Activated CD4-positive, alpha-beta T cell treated with anti-CD3 and anti-CD28 coated beads for 36 hours (primary cell): Measurements from ENCODE around the gene PCDH7. TPM values are rescaled to one million over a fixed set of nuclear protein-coding genes. Genes with fewer than 3 reads are reported as not detected.
A peak's percentile ranks its signal among the peaks of the same experiment; 100 is the strongest.

ENCODE experiments used
- ATAC-seq: fragments of 200-7000 bp; cut with Tn5 transposase; one replicate; pipeline ENCODE4 v1.10.0; 2021; ENCODE audit warnings: mild to moderate bottlenecking, moderate library complexity
- CTCF ChIA-PET: fragments of 350-600 bp; sonication (Branson Sonifier 250); formaldehyde crosslinking; loops from one replicate; lab custom pipeline; 2021; ENCODE audit warnings: antibody characterized with exemption; lab: Charles Lee
- POLR2A ChIA-PET: fragments of 350-600 bp; sonication (Branson Sonifier 250); formaldehyde crosslinking; loops from one replicate; lab custom pipeline; 2021; ENCODE audit warnings: antibody characterized with exemption, inconsistent platforms; lab: Charles Lee
- DNase-seq: peaks from one replicate; pipeline ENCODE4 v3.0.0-alpha.2; 2020
- H3K27ac Mint-ChIP-seq: one replicate; pipeline ENCODE4 v1.8.0; 2021; ENCODE audit warnings: mixed read lengths
- H3K27me3 Mint-ChIP-seq: one replicate; pipeline ENCODE4 v1.8.0; 2021; ENCODE audit warnings: mixed read lengths
- H3K36me3 Mint-ChIP-seq: one replicate; pipeline ENCODE4 v1.8.0; 2021; ENCODE audit warnings: low read depth, mixed read lengths
- H3K4me1 Mint-ChIP-seq: one replicate; pipeline ENCODE4 v1.8.0; 2021; ENCODE audit warnings: mixed read lengths
- H3K4me3 Mint-ChIP-seq: one replicate; pipeline ENCODE4 v1.8.0; 2021; ENCODE audit warnings: mild to moderate bottlenecking, moderate library complexity, mixed read lengths
- H3K9me3 Mint-ChIP-seq: one replicate; pipeline ENCODE4 v1.8.0; 2021; ENCODE audit warnings: low read depth, mixed read lengths
- intact Hi-C, 2 experiments: fragments of 100-400 bp; cut with DNase I in 1 of 2; cut with micrococcal nuclease in 1 of 2; formaldehyde crosslinking; loops; one replicate each; pipeline versions ENCODE4 v1.14.2 to v1.15.1; 2022 to 2024; cut with DNase I, micrococcal nuclease
- total RNA-seq, 2 experiments: library from RNA; stranded (reverse); gene quantifications; one replicate each; pipeline ENCODE4 v1.2.3, GENCODE V29; 2021

PCDH7 gene
- not detected for total RNA-seq

- H3K36me3 Mint-ChIP-seq = no peaks in the 10 kb centered on the region
- H3K9me3 Mint-ChIP-seq = peaks cover 2% of the 10 kb centered on the region
- ATAC-seq = peak; percentile 56
- peaks cover 38% of the 10 kb centered on the region for H3K4me1 Mint-ChIP-seq
- intact Hi-C loops = no loop called here
- H3K27ac Mint-ChIP-seq = no peak within 1 kb of the TSS
- peaks cover 61% of the 10 kb centered on the region for H3K27me3 Mint-ChIP-seq
- CTCF ChIA-PET = interaction anchor here (1.4 kb wide), 1 partner anchor 16 kb away, joined by 3 read pairs; no protein-coding TSS in a partner anchor
- POLR2A ChIA-PET = no interaction called here
- peak; percentile 47 for DNase-seq
- H3K4me3 Mint-ChIP-seq = peak within 1 kb of the TSS; percentile 57
These were observed at the start of gene PCDH7 for GRCh38 chr4:30720021-30720660. TSS of gene PCDH7 (plus strand) at chr4:30720369. CDS start at chr4:30721423, 1,054 bp downstream.

- Mint-ChIP-seq H3K4me3 (no peak overlapping the region), H3K27ac (no peak overlapping the region), H3K36me3 (no peaks in the 10 kb centered on the region), H3K4me1 (no peaks in the 10 kb centered on the region), H3K27me3 (no peaks in the 10 kb centered on the region), H3K9me3 (peaks cover 8% of the 10 kb centered on the region)
- ATAC-seq (no peak), DNase-seq (no peak)
- ChIA-PET CTCF (no interaction called here), POLR2A (no interaction called here)
- intact Hi-C loops = no loop called here
These were observed 48.2 kb upstream of the PCDH7 start for GRCh38 chr4:30671926-30672448.

GRCh38 chr4:30696191-30696590 lies 24.0 kb upstream of the PCDH7 start:
- no peak for ATAC-seq
- Mint-ChIP-seq H3K36me3 (no peaks in the 10 kb centered on the region), H3K9me3 (peaks cover 2% of the 10 kb centered on the region), H3K27ac (no peak overlapping the region), H3K27me3 (no peaks in the 10 kb centered on the region), H3K4me1 (no peaks in the 10 kb centered on the region), H3K4me3 (no peak overlapping the region)
- DNase-seq = no peak
- ChIA-PET CTCF (no interaction called here), POLR2A (no interaction called here)
- intact Hi-C loops = no loop called here

GRCh38 chr4:30714408-30715031 lies 5.6 kb upstream of the PCDH7 start:
- ChIA-PET POLR2A (no interaction called here), CTCF (interaction anchor here (0.7 to 3.7 kb wide), 2 partner anchors 12 kb away, joined by 3 to 14 read pairs; no protein-coding TSS in a partner anchor)
- Mint-ChIP-seq H3K36me3 (peaks cover 2% of the 10 kb centered on the region), H3K27ac (no peak overlapping the region), H3K4me1 (peaks cover 26% of the 10 kb centered on the region), H3K9me3 (peaks cover 14% of the 10 kb centered on the region), H3K4me3 (no peak overlapping the region), H3K27me3 (peaks cover 32% of the 10 kb centered on the region)
- DNase-seq (peak; percentile 11), ATAC-seq (no peak)
- intact Hi-C loops = no loop called here

GRCh38 chr4:30716158-30716557 lies 4.0 kb upstream of the PCDH7 start:
- intact Hi-C loops = no loop called here
- ATAC-seq (no peak), DNase-seq (no peak)
- Mint-ChIP-seq H3K36me3 (no peaks in the 10 kb centered on the region), H3K4me1 (peaks cover 38% of the 10 kb centered on the region), H3K27me3 (peaks cover 45% of the 10 kb centered on the region), H3K4me3 (no peak overlapping the region), H3K27ac (no peak overlapping the region), H3K9me3 (peaks cover 3% of the 10 kb centered on the region)
- ChIA-PET CTCF (no interaction called here), POLR2A (no interaction called here)

GRCh38 chr4:30716681-30717207 lies 3.4 kb upstream of the PCDH7 start:
- Mint-ChIP-seq H3K27ac (no peak overlapping the region), H3K27me3 (peaks cover 45% of the 10 kb centered on the region), H3K36me3 (no peaks in the 10 kb centered on the region), H3K4me1 (peaks cover 38% of the 10 kb centered on the region), H3K9me3 (no peaks in the 10 kb centered on the region), H3K4me3 (peak overlapping the region; percentile 31)
- peak; percentile 11 for DNase-seq
- intact Hi-C loops = no loop called here
- POLR2A ChIA-PET = no interaction called here
- CTCF ChIA-PET = no interaction called here
- ATAC-seq = peak; percentile 8

- no peaks in the 10 kb centered on the region for H3K36me3 Mint-ChIP-seq
- intact Hi-C loops = no loop called here
- CTCF ChIA-PET = no interaction called here
- H3K4me3 Mint-ChIP-seq = peak overlapping the region; percentile 56
- POLR2A ChIA-PET = no interaction called here
- peaks cover 43% of the 10 kb centered on the region for H3K27me3 Mint-ChIP-seq
- peaks cover 38% of the 10 kb centered on the region for H3K4me1 Mint-ChIP-seq
- DNase-seq = peak; percentile 56
- H3K9me3 Mint-ChIP-seq = no peaks in the 10 kb centered on the region
- H3K27ac Mint-ChIP-seq = no peak overlapping the region
- peak; percentile 54 for ATAC-seq
These were observed 2.8 kb upstream of the PCDH7 start for GRCh38 chr4:30717208-30718020.

GRCh38 chr4:30718021-30718542 lies 2.1 kb upstream of the PCDH7 start:
- no peak overlapping the region for H3K27ac Mint-ChIP-seq
- H3K36me3 Mint-ChIP-seq = no peaks in the 10 kb centered on the region
- CTCF ChIA-PET = no interaction called here
- ATAC-seq (no peak), DNase-seq (peak; percentile 19)
- H3K27me3 Mint-ChIP-seq = peaks cover 48% of the 10 kb centered on the region
- H3K4me3 Mint-ChIP-seq = peak overlapping the region; percentile 56
- intact Hi-C loops = no loop called here
- H3K4me1 Mint-ChIP-seq = peaks cover 38% of the 10 kb centered on the region
- no peaks in the 10 kb centered on the region for H3K9me3 Mint-ChIP-seq
- POLR2A ChIA-PET = no interaction called here

GRCh38 chr4:30718641-30719453 lies 1.3 kb upstream of the PCDH7 start:
- DNase-seq (no peak), ATAC-seq (no peak)
- Mint-ChIP-seq H3K9me3 (no peaks in the 10 kb centered on the region), H3K4me1 (peaks cover 38% of the 10 kb centered on the region), H3K27ac (no peak overlapping the region), H3K36me3 (no peaks in the 10 kb centered on the region), H3K4me3 (peak overlapping the region; percentile 41), H3K27me3 (peaks cover 56% of the 10 kb centered on the region)
- intact Hi-C loops = no loop called here
- CTCF ChIA-PET = interaction anchor here (1.4 kb wide), 1 partner anchor 15 kb away, joined by 3 read pairs; no protein-coding TSS in a partner anchor
- POLR2A ChIA-PET = no interaction called here

GRCh38 chr4:30719454-30720020 lies 632 bp upstream of the PCDH7 start:
- Mint-ChIP-seq H3K4me1 (peaks cover 38% of the 10 kb centered on the region), H3K4me3 (peak overlapping the region; percentile 48), H3K27ac (no peak overlapping the region), H3K9me3 (peaks cover 2% of the 10 kb centered on the region), H3K27me3 (peaks cover 61% of the 10 kb centered on the region), H3K36me3 (no peaks in the 10 kb centered on the region)
- intact Hi-C loops = no loop called here
- DNase-seq (peak; percentile 34), ATAC-seq (no peak)
- CTCF ChIA-PET = interaction anchor here (1.4 kb wide), 1 partner anchor 15 kb away, joined by 3 read pairs; no protein-coding TSS in a partner anchor
- POLR2A ChIA-PET = no interaction called here
